ENCODE measurements around the gene SNAP23. TPM values are rescaled to one million over a fixed set of nuclear protein-coding genes. Genes with fewer than 3 reads are reported as not detected.

The SNAP23 gene
- 66.4 and 82.4 TPM in 2 replicates for total RNA-seq

DNA sequence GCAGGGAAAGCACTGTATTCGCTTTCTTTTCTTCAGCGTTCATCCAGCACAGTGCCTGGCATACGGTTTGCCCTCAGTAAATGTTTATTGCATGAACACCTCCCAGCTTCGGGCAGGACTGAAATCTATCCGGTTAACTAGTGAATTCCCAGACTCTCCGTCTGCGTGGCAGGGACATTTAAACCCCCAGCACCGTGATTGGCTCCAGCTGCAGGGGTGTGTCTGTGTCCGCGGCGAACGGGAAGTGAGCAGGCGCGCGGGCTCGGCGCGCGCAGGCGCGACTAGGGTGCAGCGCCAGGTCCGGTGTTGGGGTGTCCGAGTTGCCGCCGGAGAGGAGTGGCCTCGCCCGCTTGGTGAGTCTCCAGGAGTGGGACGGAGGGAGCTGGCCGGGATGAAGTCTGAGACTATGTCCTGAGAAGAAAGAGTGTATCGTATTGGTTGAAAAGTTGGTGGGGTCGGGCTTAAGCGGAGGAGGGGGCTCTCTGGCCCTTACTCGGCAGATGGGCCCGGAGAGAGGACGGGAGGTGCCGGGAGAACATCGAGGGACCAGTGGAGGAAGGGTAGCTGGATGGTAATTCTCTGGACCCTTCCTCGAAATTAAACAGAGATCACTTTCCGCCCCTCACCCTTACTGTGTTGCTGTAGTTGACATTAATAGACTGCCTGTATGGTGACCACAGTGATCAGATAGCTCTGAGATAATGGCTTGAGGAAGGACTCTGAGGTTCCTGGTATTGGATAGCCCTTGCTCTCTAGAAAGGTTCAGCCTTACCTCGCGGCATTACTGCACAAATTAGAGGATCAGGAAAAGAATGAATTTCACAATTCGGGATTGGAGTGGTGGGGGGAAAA, at the start of gene SNAP23:
Gene SNAP23 (plus strand): TSS at position 274 of the 852 bp plus-strand sequence. CDS start 16,213 bp downstream, outside the sequence.

GRCh38 chr15:42490671-42491538, 4.5 kb upstream of the SNAP23 start, which contains the start of gene ZNF106:
Gene ZNF106 (minus strand): TSS chr15:42491141. CDS start chr15:42472289, 18,852 bp downstream.

GRCh38 chr15:42548249-42549031, 53.0 kb downstream of the SNAP23 start, which contains the start of the genes HAUS2 and LRRC57:
Gene HAUS2 (plus strand): TSS chr15:42548838. CDS start chr15:42548873, 35 bp downstream.
Gene LRRC57 (minus strand): TSS chr15:42548793. CDS start chr15:42548434, 359 bp downstream.

DNA sequence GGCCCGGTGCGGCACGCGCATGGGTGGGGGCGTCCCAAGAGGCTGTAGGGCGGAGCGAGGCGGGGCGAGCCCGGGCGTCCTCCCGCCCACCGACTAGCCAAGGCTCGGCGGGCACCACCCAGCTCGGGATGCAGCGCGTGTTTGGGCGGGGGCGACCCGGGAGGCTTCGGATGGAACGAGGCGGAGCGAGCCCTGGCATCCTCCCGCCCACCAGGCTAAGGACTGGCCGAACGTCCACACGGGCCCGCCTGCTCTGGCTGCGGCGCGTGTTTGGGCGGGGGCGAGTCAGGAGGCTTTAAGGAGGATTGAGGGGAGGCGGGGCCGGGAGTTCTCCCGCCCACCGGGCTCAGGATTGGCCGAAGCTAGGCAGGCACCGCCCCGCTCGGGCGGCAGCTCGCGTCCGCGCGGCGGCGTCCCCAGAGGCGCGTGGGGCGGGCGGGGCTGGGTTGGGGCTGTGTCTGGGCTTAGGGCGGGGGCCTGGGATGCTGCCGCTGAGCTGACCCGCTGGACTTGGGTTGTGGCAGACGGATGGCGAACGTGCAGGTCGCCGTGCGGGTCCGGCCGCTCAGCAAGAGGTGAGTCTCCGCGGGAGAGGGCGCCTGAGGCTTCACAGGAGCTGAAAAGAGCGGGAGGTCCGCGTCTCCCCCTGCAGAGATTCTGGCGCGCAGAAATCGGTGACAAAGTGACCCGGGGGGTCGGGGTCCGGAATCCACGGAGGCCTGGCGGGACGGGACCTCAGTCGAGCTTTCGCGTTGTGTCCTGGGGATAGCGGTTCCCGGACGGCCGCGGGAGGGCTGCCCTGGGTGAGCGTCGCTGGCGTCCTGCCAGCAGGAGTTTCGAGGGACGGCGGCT, 80.0 kb downstream of the SNAP23 start, which contains the start of gene STARD9:
Gene STARD9 (plus strand): TSS at position 419 of the 852 bp plus-strand sequence. CDS start 110 bp downstream, at position 529.

Other genes starting within 250 kb of the SNAP23 start
- 20.1 and 24.9 TPM in 2 replicates for gene GANC, start 222.4 kb upstream of the SNAP23 start, total RNA-seq
- 42.1 and 54.0 TPM in 2 replicates for gene TMEM87A, start 222.2 kb upstream of the SNAP23 start, total RNA-seq
- gene CAPN3, start 136.1 kb upstream of the SNAP23 start, total RNA-seq, result 1.6 and 2.7 TPM in 2 replicates
- 76.0 and 80.8 TPM in 2 replicates for gene ZNF106, start 4.5 kb upstream of the SNAP23 start, total RNA-seq
- gene LRRC57, start 53.2 kb downstream of the SNAP23 start, total RNA-seq, result 14.4 and 16.8 TPM in 2 replicates
- 22.2 and 22.3 TPM in 2 replicates for gene HAUS2, start 53.2 kb downstream of the SNAP23 start, total RNA-seq
- gene STARD9, start 80.0 kb downstream of the SNAP23 start, total RNA-seq, result 7.3 and 7.8 TPM in 2 replicates
- gene CDAN1, start 241.5 kb downstream of the SNAP23 start, total RNA-seq, result 10.2 and 13.7 TPM in 2 replicates

Measured in smooth muscle cell of the pulmonary artery (primary cell).